GM23338 (cell line): ENCODE data around the gene WDR47. TPM values are rescaled to one million over a fixed set of nuclear protein-coding genes. Genes with fewer than 3 reads are reported as not detected.

Source experiments
- ATAC-seq: fragments of 200-7000 bp; cut with Tn5 transposase; 3 replicates; pipeline ENCODE4 v1.9.1; 2020
- DNase-seq: peaks from one replicate; pipeline ENCODE4 v3.0.0-alpha.2; 2015; ENCODE audit warnings: low spot score
- H2AFZ ChIP-seq: fragments of 200-600 bp; sonication (generic); 2 replicates; pipeline ENCODE4 v1.8.0; 2016; ENCODE audit warnings: antibody characterized with exemption, mild to moderate bottlenecking, moderate library complexity
- H3F3A ChIP-seq: fragments of 200-600 bp; sonication (generic); replicated peaks from 2 replicates; pipeline ENCODE4 v1.8.0; 2017; ENCODE audit warnings: antibody characterized with exemption, mixed run types, low read depth
- H3K27ac ChIP-seq: fragments of 200-600 bp; sonication (generic); 2 replicates; pipeline ENCODE4 v1.6.1; 2016; ENCODE audit warnings: low read depth
- H3K27me3 ChIP-seq: fragments of 200-600 bp; sonication (generic); 2 replicates; pipeline ENCODE4 v1.8.0; 2016; ENCODE audit warnings: mild to moderate bottlenecking, mixed run types, moderate library complexity; ENCODE audit not compliant: insufficient read depth
- H3K36me3 ChIP-seq: fragments of 200-600 bp; sonication (generic); 2 replicates; pipeline ENCODE4 v1.8.0; 2016; ENCODE audit warnings: mild to moderate bottlenecking; ENCODE audit not compliant: insufficient read depth
- H3K4me1 ChIP-seq: fragments of 200-600 bp; sonication (generic); 2 replicates; pipeline ENCODE4 v1.8.0; 2016; ENCODE audit warnings: mild to moderate bottlenecking, moderate library complexity; ENCODE audit not compliant: insufficient read depth
- H3K4me2 ChIP-seq: fragments of 200-600 bp; sonication (generic); 2 replicates; pipeline ENCODE4 v1.7.1; 2017; ENCODE audit warnings: mixed run types
- H3K4me3 ChIP-seq: fragments of 200-600 bp; sonication (generic); 2 replicates; pipeline ENCODE4 v1.6.1; 2016; ENCODE audit warnings: mixed run types
- H3K79me2 ChIP-seq: fragments of 200-600 bp; sonication (generic); replicated peaks from 2 replicates; pipeline ENCODE4 v1.8.0; 2017; ENCODE audit warnings: mild to moderate bottlenecking; ENCODE audit not compliant: insufficient read depth
- H3K9me2 ChIP-seq: fragments of 200-600 bp; sonication (generic); 2 replicates; pipeline ENCODE4 v1.8.0; 2017; ENCODE audit not compliant: insufficient read depth
- H4K20me1 ChIP-seq: fragments of 200-600 bp; sonication (generic); replicated peaks from 2 replicates; pipeline ENCODE4 v1.8.0; 2017; ENCODE audit warnings: mild to moderate bottlenecking; ENCODE audit not compliant: insufficient read depth
- H3K27ac Mint-ChIP-seq: 2 replicates; pipeline ENCODE4 v1.8.0; 2020; ENCODE audit warnings: inconsistent platforms, mild to moderate bottlenecking, moderate library complexity, mixed read lengths
- H3K27me3 Mint-ChIP-seq: 3 replicates; pipeline ENCODE4 v1.8.0; 2022; ENCODE audit warnings: low read depth, mild to moderate bottlenecking, moderate library complexity, mixed read lengths, inconsistent platforms; ENCODE audit not compliant: insufficient read depth, poor library complexity
- H3K36me3 Mint-ChIP-seq: 3 replicates; pipeline ENCODE4 v1.8.0; 2021; ENCODE audit warnings: low read depth, mild to moderate bottlenecking, inconsistent platforms, moderate library complexity, mixed read lengths
- H3K4me1 Mint-ChIP-seq: 3 replicates; pipeline ENCODE4 v1.8.0; 2020; ENCODE audit warnings: mild to moderate bottlenecking, inconsistent platforms, mixed read lengths
- H3K4me3 Mint-ChIP-seq: 3 replicates; pipeline ENCODE4 v1.8.0; 2021; ENCODE audit warnings: moderate library complexity, mild to moderate bottlenecking, inconsistent platforms, mixed read lengths
- H3K9me3 Mint-ChIP-seq: 3 replicates; pipeline ENCODE4 v1.8.0; 2020; ENCODE audit warnings: moderate library complexity, mild to moderate bottlenecking, inconsistent platforms, mixed read lengths
- CREB1 ChIP-seq: fragments of 250-450 bp; sonication (Bioruptor Pico); IDR thresholded peaks from 2 replicates; pipeline ENCODE4 v1.5.0; 2020; ENCODE audit warnings: low read depth, mild to moderate bottlenecking, moderate library complexity
- EZH2 ChIP-seq: fragments of 200-600 bp; sonication (generic); IDR thresholded peaks from one replicate; pipeline ENCODE4 v1.8.0; 2017; ENCODE audit warnings: antibody characterized with exemption, mild to moderate bottlenecking, low read depth; ENCODE audit not compliant: unreplicated experiment
- EZH2phosphoT487 ChIP-seq: fragments of 200-600 bp; sonication (generic); IDR thresholded peaks from one replicate; pipeline ENCODE4 v1.8.1; 2018; ENCODE audit warnings: antibody characterized with exemption; ENCODE audit not compliant: unreplicated experiment
- JUNB ChIP-seq: IDR thresholded peaks from one replicate; pipeline ENCODE4 v1.6.1; 2016; ENCODE audit warnings: antibody characterized with exemption; ENCODE audit not compliant: unreplicated experiment
- POLR2AphosphoS5 ChIP-seq: IDR thresholded peaks from 2 replicates; pipeline ENCODE4 v1.6.1; 2016; ENCODE audit warnings: antibody characterized with exemption, low read depth
- STAT1 ChIP-seq: IDR thresholded peaks from one replicate; pipeline ENCODE4 v1.6.1; 2016; ENCODE audit warnings: antibody characterized with exemption; ENCODE audit not compliant: unreplicated experiment
- ZNF114 ChIP-seq: fragments of 250-450 bp; sonication (Bioruptor Pico); IDR thresholded peaks from 2 replicates; pipeline ENCODE4 v1.5.0; 2020; ENCODE audit warnings: mild to moderate bottlenecking, moderate library complexity
- ZNF331 ChIP-seq: fragments of 250-450 bp; sonication (Bioruptor Pico); IDR thresholded peaks from 2 replicates; pipeline ENCODE4 v1.5.0; 2020; ENCODE audit warnings: low read depth, mild to moderate bottlenecking, moderate library complexity
- polyA plus RNA-seq: library from polyadenylated mRNA; unstranded; fragments of >200 nt; fragmentation: Nextera tagmentation; extraction: Ambion mirVana; gene quantifications from 2 replicates; pipeline ENCODE4 v1.2.1, GENCODE V29; 2016
- total RNA-seq: library from RNA; depleted of rRNA; stranded (reverse); fragments of >200 nt; shearing (Covaris generic); gene quantifications from 2 replicates; pipeline ENCODE4 v1.2.3, GENCODE V29; 2014
- TF ChIP-seq, protein P1 (sequence below): IDR thresholded peaks from one replicate; pipeline ENCODE4 v1.6.1; 2018; ENCODE audit warnings: antibody characterized with exemption; ENCODE audit not compliant: unreplicated experiment
- TF ChIP-seq, protein P2 (sequence below): IDR thresholded peaks from 2 replicates; pipeline ENCODE4 v1.6.1; 2016; ENCODE audit warnings: antibody characterized with exemption
- TF ChIP-seq, protein P3 (sequence below): fragments of 250-450 bp; sonication (Bioruptor Pico); IDR thresholded peaks from 2 replicates; pipeline ENCODE4 v1.5.0; 2020; ENCODE audit warnings: mild to moderate bottlenecking, moderate library complexity
- TF ChIP-seq, protein P4 (sequence below), 2 experiments: fragments of 200-600 bp in 1 of 2; sonication (generic) in 1 of 2; conservative IDR thresholded peaks; 2 replicates each; pipeline versions ENCODE4 v1.5.1 to v1.6.1; 2016 to 2017; ENCODE audit warnings: antibody characterized with exemption in 2 of 2, low read depth in 2 of 2, mild to moderate bottlenecking in 2 of 2, moderate library complexity in 1 of 2

Gene WDR47
- total and polyA plus RNA-seq, 2 experiments from 2014 or later = 3.9 to 5.2 TPM

DNA sequence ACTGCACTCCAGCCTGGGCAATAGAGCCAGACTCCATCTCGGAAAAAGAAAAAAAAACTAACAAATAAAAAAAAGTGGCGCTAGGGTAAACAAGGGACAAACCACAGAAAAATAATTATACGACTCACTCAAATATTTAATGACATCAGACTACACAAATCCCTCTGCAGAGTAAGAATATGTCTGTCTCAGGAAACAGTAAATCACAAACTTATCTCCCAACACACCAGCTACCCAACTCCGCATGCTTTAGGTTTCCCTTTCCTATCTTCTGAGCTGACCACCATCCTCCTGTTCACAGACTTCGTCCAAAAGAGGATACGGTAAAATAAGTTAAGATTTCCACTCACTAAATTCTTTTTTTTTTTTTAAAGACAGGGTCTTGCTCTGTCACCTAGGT lies 16.2 kb downstream of the WDR47 start:
- Histone ChIP-seq H3F3A (no peaks in the 10 kb centered on the region), H3K79me2 (no peaks in the 10 kb centered on the region; the same call in 1 of the 2 replicates), H3K36me3 (no peaks in the 10 kb centered on the region), H3K27ac (no peak overlapping the region), H3K27me3 (no peaks in the 10 kb centered on the region), H2AFZ (no peak overlapping the region), H3K9me2 (no peaks in the 10 kb centered on the region), H4K20me1 (no peaks in the 10 kb centered on the region; the same call in 1 of the 2 replicates), H3K4me3 (no peak overlapping the region), H3K4me1 (no peaks in the 10 kb centered on the region), H3K4me2 (no peak overlapping the region)
- ATAC-seq (no peak), DNase-seq (no peak)
- Mint-ChIP-seq H3K27ac (no peak overlapping the region), H3K36me3 (no peaks in the 10 kb centered on the region), H3K9me3 (no peaks in the 10 kb centered on the region), H3K27me3 (peaks cover 2% of the 10 kb centered on the region), H3K4me3 (no peak overlapping the region), H3K4me1 (no peaks in the 10 kb centered on the region)
- TF ChIP-seq EZH2phosphoT487 = no peak
- no peak for TF ChIP-seq ZNF331 (CRISPR knock-in tag)
- no peak for TF ChIP-seq CREB1
- TF ChIP-seq, protein P1, sequence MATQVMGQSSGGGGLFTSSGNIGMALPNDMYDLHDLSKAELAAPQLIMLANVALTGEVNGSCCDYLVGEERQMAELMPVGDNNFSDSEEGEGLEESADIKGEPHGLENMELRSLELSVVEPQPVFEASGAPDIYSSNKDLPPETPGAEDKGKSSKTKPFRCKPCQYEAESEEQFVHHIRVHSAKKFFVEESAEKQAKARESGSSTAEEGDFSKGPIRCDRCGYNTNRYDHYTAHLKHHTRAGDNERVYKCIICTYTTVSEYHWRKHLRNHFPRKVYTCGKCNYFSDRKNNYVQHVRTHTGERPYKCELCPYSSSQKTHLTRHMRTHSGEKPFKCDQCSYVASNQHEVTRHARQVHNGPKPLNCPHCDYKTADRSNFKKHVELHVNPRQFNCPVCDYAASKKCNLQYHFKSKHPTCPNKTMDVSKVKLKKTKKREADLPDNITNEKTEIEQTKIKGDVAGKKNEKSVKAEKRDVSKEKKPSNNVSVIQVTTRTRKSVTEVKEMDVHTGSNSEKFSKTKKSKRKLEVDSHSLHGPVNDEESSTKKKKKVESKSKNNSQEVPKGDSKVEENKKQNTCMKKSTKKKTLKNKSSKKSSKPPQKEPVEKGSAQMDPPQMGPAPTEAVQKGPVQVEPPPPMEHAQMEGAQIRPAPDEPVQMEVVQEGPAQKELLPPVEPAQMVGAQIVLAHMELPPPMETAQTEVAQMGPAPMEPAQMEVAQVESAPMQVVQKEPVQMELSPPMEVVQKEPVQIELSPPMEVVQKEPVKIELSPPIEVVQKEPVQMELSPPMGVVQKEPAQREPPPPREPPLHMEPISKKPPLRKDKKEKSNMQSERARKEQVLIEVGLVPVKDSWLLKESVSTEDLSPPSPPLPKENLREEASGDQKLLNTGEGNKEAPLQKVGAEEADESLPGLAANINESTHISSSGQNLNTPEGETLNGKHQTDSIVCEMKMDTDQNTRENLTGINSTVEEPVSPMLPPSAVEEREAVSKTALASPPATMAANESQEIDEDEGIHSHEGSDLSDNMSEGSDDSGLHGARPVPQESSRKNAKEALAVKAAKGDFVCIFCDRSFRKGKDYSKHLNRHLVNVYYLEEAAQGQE = no peak
- TF ChIP-seq STAT1 = no peak
- TF ChIP-seq, protein P2, sequence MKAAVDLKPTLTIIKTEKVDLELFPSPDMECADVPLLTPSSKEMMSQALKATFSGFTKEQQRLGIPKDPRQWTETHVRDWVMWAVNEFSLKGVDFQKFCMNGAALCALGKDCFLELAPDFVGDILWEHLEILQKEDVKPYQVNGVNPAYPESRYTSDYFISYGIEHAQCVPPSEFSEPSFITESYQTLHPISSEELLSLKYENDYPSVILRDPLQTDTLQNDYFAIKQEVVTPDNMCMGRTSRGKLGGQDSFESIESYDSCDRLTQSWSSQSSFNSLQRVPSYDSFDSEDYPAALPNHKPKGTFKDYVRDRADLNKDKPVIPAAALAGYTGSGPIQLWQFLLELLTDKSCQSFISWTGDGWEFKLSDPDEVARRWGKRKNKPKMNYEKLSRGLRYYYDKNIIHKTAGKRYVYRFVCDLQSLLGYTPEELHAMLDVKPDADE = no peak
- no peak for TF ChIP-seq JUNB
- no peak for TF ChIP-seq ZNF114 (CRISPR knock-in tag)
- TF ChIP-seq POLR2AphosphoS5 = no peak
- TF ChIP-seq EZH2 = no peak
- TF ChIP-seq, protein P3, sequence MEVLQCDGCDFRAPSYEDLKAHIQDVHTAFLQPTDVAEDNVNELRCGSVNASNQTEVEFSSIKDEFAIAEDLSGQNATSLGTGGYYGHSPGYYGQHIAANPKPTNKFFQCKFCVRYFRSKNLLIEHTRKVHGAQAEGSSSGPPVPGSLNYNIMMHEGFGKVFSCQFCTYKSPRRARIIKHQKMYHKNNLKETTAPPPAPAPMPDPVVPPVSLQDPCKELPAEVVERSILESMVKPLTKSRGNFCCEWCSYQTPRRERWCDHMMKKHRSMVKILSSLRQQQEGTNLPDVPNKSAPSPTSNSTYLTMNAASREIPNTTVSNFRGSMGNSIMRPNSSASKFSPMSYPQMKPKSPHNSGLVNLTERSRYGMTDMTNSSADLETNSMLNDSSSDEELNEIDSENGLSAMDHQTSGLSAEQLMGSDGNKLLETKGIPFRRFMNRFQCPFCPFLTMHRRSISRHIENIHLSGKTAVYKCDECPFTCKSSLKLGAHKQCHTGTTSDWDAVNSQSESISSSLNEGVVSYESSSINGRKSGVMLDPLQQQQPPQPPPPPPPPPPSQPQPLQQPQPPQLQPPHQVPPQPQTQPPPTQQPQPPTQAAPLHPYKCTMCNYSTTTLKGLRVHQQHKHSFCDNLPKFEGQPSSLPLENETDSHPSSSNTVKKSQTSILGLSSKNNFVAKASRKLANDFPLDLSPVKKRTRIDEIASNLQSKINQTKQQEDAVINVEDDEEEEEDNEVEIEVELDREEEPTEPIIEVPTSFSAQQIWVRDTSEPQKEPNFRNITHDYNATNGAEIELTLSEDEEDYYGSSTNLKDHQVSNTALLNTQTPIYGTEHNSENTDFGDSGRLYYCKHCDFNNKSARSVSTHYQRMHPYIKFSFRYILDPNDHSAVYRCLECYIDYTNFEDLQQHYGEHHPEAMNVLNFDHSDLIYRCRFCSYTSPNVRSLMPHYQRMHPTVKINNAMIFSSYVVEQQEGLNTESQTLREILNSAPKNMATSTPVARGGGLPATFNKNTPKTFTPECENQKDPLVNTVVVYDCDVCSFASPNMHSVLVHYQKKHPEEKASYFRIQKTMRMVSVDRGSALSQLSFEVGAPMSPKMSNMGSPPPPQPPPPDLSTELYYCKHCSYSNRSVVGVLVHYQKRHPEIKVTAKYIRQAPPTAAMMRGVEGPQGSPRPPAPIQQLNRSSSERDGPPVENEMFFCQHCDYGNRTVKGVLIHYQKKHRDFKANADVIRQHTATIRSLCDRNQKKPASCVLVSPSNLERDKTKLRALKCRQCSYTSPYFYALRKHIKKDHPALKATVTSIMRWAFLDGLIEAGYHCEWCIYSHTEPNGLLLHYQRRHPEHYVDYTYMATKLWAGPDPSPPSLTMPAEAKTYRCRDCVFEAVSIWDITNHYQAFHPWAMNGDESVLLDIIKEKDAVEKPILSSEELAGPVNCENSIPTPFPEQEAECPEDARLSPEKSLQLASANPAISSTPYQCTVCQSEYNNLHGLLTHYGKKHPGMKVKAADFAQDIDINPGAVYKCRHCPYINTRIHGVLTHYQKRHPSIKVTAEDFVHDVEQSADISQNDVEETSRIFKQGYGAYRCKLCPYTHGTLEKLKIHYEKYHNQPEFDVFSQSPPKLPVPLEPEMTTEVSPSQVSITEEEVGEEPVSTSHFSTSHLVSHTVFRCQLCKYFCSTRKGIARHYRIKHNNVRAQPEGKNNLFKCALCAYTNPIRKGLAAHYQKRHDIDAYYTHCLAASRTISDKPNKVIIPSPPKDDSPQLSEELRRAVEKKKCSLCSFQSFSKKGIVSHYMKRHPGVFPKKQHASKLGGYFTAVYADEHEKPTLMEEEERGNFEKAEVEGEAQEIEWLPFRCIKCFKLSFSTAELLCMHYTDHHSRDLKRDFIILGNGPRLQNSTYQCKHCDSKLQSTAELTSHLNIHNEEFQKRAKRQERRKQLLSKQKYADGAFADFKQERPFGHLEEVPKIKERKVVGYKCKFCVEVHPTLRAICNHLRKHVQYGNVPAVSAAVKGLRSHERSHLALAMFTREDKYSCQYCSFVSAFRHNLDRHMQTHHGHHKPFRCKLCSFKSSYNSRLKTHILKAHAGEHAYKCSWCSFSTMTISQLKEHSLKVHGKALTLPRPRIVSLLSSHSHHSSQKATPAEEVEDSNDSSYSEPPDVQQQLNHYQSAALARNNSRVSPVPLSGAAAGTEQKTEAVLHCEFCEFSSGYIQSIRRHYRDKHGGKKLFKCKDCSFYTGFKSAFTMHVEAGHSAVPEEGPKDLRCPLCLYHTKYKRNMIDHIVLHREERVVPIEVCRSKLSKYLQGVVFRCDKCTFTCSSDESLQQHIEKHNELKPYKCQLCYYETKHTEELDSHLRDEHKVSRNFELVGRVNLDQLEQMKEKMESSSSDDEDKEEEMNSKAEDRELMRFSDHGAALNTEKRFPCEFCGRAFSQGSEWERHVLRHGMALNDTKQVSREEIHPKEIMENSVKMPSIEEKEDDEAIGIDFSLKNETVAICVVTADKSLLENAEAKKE (CRISPR knock-in tag) = no peak
- TF ChIP-seq, protein P4, sequence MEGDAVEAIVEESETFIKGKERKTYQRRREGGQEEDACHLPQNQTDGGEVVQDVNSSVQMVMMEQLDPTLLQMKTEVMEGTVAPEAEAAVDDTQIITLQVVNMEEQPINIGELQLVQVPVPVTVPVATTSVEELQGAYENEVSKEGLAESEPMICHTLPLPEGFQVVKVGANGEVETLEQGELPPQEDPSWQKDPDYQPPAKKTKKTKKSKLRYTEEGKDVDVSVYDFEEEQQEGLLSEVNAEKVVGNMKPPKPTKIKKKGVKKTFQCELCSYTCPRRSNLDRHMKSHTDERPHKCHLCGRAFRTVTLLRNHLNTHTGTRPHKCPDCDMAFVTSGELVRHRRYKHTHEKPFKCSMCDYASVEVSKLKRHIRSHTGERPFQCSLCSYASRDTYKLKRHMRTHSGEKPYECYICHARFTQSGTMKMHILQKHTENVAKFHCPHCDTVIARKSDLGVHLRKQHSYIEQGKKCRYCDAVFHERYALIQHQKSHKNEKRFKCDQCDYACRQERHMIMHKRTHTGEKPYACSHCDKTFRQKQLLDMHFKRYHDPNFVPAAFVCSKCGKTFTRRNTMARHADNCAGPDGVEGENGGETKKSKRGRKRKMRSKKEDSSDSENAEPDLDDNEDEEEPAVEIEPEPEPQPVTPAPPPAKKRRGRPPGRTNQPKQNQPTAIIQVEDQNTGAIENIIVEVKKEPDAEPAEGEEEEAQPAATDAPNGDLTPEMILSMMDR (conservative IDR thresholded peaks at IDR 0.05; ENCODE audit: low read depth in 2 of 2) = no peak
